ENCODE data around the gene C5. TPM values are rescaled to one million over a fixed set of nuclear protein-coding genes. Genes with fewer than 3 reads are reported as not detected.

Gene C5
- total RNA-seq, 1 experiment from 2014 or later = 0.66 TPM

- TF ChIP-seq ZBTB33 (IDR thresholded peaks at IDR 0.05; ENCODE audit: extremely low read depth, insufficient replicate concordance, low read length) (no peak), REST (IDR thresholded peaks at IDR 0.05; ENCODE audit: low read depth) (no peak), EGR1 (IDR thresholded peaks at IDR 0.05; ENCODE audit: low read depth) (no peak), ELF1 (IDR thresholded peaks at IDR 0.05; ENCODE audit: borderline replicate concordance, low read depth) (no peak), ATF3 (IDR thresholded peaks at IDR 0.05) (no peak), SRF (IDR thresholded peaks at IDR 0.05; ENCODE audit: low read depth) (no peak), FOSL1 (IDR thresholded peaks at IDR 0.05; ENCODE audit: low read depth) (no peak), EZH2phosphoT487 (IDR thresholded peaks at IDR 0.05; ENCODE audit: borderline replicate concordance) (no peak), ZNF274 (IDR thresholded peaks at IDR 0.05; ENCODE audit: low read depth, low read length) (no peak), CEBPB (IDR thresholded peaks at IDR 0.05; ENCODE audit: low read depth) (no peak), RAD21 (IDR thresholded peaks at IDR 0.05; ENCODE audit: low read depth) (no peak), YY1 (IDR thresholded peaks at IDR 0.05; ENCODE audit: extremely low read depth, insufficient replicate concordance, low read depth, low read length) (no peak), POLR2A (IDR thresholded peaks at IDR 0.05; ENCODE audit: borderline replicate concordance, extremely low read depth, insufficient read depth, insufficient read length) (no peak), ZFX (IDR thresholded peaks at IDR 0.05) (no peak), JUND (IDR thresholded peaks at IDR 0.05) (no peak), EZH2 (IDR thresholded peaks at IDR 0.05) (no peak), POLR2AphosphoS5 (IDR thresholded peaks at IDR 0.05; ENCODE audit: low read depth, low read length) (no peak), SP1 (IDR thresholded peaks at IDR 0.05; ENCODE audit: low read depth) (no peak)
- ChIA-PET RAD21 (ENCODE audit: low non-redundant PET in 1 of 2, low total read pairs in 2 of 2, uncharacterized antibody in 2 of 2, unreplicated experiment in 2 of 2) (no interaction called here), CTCF (interaction anchor here (1.5 kb wide), 1 partner anchor 169 kb away, joined by 3 read pairs; no protein-coding TSS in a partner anchor), POLR2A (no interaction called here)
- no peaks in the 10 kb centered on the region for H3K79me2 ChIP-seq (ENCODE audit: insufficient read depth, low read length)
- no peaks in the 10 kb centered on the region for H4K20me1 ChIP-seq (ENCODE audit: insufficient read depth)
- H3K4me3 ChIP-seq (replicated peaks in 1 of 2; ENCODE audit: low read depth in 1 of 2, low read length in 2 of 2) = no peak overlapping the region
- H3K9me2 ChIP-seq (ENCODE audit: insufficient read depth) = no peaks in the 10 kb centered on the region
- intact Hi-C loops (cut with micrococcal nuclease) = no loop called here
- H3K4me2 ChIP-seq (ENCODE audit: low read length) = no peak overlapping the region
- no peak overlapping the region for H2AFZ ChIP-seq (ENCODE audit: low read depth, low read length, poor library complexity, severe bottlenecking)
- H3K27ac ChIP-seq (ENCODE audit: low read depth, low read length) = no peak overlapping the region
- DNase-seq (ENCODE audit: low read depth, low spot score) = no peak
- H3K36me3 ChIP-seq (ENCODE audit: control insufficient read depth in 1 of 2, insufficient read depth in 2 of 2, low read length in 2 of 2) = no peaks in the 10 kb centered on the region
- no peaks in the 10 kb centered on the region for H3K9me3 ChIP-seq (ENCODE audit: control insufficient read depth in 1 of 2, insufficient read depth in 1 of 2, low read depth in 1 of 2, low read length in 2 of 2)
- no peak overlapping the region for H3K9ac ChIP-seq (ENCODE audit: low read length)
- no TSS peak for BruUV-seq (replicated peaks)
- no peaks in the 10 kb centered on the region for H3K27me3 ChIP-seq (ENCODE audit: insufficient read depth, low read length)
- H3K4me1 ChIP-seq (ENCODE audit: control insufficient read depth in 1 of 2, insufficient read depth in 2 of 2, low read length in 2 of 2) = peaks cover 0 to 8% of the 10 kb centered on the region in 2 experiments; a peak in 1 of 4 replicates
- no peak for ATAC-seq
These were observed 124.3 kb downstream of the C5 start for GRCh38 chr9:120925535-120926396.

All from HCT116 (cell line).